IMR-90 (cell line): ENCODE results near the gene P2RY14. TPM values are rescaled to one million over a fixed set of nuclear protein-coding genes. Genes with fewer than 3 reads are reported as not detected.
"Not testable (repeated sequence)": the region's sequence is repeated elsewhere in the genome, so short reads cannot be mapped to it uniquely, and the experiment has no call there.

ENCODE experiments used
- ATAC-seq: fragments of 200-7000 bp; cut with Tn5 transposase; 2 replicates; pipeline ENCODE4 v1.9.1; 2020; ENCODE audit warnings: low read depth, mild to moderate bottlenecking, moderate library complexity
- BruUV-seq: library from RNA; stranded (reverse); fragments of 400-500 nt; replicated peaks from 2 replicates; lab custom pipeline; 2021; lab: Mats Ljungman, UMichigan
- CTCF ChIA-PET: fragments of 300-600 bp; formaldehyde crosslinking; extraction: SDS; loops from one replicate; lab custom pipeline; 2021; ENCODE audit warnings: antibody characterized with exemption; lab: Yijun Ruan, JAX
- POLR2A ChIA-PET: fragments of 300-600 bp; sonication (Branson Sonifier 250); formaldehyde crosslinking; loops from one replicate; lab custom pipeline; 2022; ENCODE audit warnings: antibody characterized with exemption; ENCODE audit not compliant: unreplicated experiment; lab: Charles Lee
- DNase-seq: peaks from one replicate; pipeline ENCODE4 v3.0.0; 2013
- H2AFZ ChIP-seq: replicated peaks from 2 replicates; pipeline ENCODE3; 2013; ENCODE audit warnings: low read length, mild to moderate bottlenecking; ENCODE audit not compliant: poor library complexity
- H2AK5ac ChIP-seq: 2 replicates; pipeline ENCODE4 v1.6.1; 2013; ENCODE audit warnings: low read depth, low read length, inconsistent platforms
- H2AK9ac ChIP-seq: replicated peaks from 2 replicates; pipeline ENCODE3; 2013; ENCODE audit warnings: mild to moderate bottlenecking, low read depth, low read length, moderate library complexity; ENCODE audit not compliant: poor library complexity
- H2BK120ac ChIP-seq: 2 replicates; pipeline ENCODE4 v1.6.1; 2013; ENCODE audit warnings: low read depth, low read length, inconsistent platforms
- H2BK15ac ChIP-seq: 3 replicates; pipeline ENCODE4 v1.6.1; 2013; ENCODE audit warnings: low read depth, low read length, inconsistent platforms
- H2BK20ac ChIP-seq: 2 replicates; pipeline ENCODE4 v1.6.1; 2013; ENCODE audit warnings: low read depth, mild to moderate bottlenecking, inconsistent platforms, low read length, moderate library complexity
- H2BK5ac ChIP-seq: 2 replicates; pipeline ENCODE4 v1.6.1; 2013; ENCODE audit warnings: mild to moderate bottlenecking, low read depth, low read length, inconsistent platforms; ENCODE audit not compliant: poor library complexity, severe bottlenecking
- H3K14ac ChIP-seq: replicated peaks from 2 replicates; pipeline ENCODE4 v1.6.1; 2013; ENCODE audit warnings: low read depth, low read length, inconsistent platforms
- H3K18ac ChIP-seq: 2 replicates; pipeline ENCODE4 v1.6.1; 2013; ENCODE audit warnings: low read depth, low read length, control low read depth
- H3K23ac ChIP-seq: 2 replicates; pipeline ENCODE4 v1.6.1; 2013; ENCODE audit warnings: low read depth, low read length, inconsistent platforms
- H3K27ac ChIP-seq: 2 replicates; pipeline ENCODE4 v1.5.1; 2013; ENCODE audit warnings: mild to moderate bottlenecking, control low read depth, low read length; ENCODE audit not compliant: insufficient read depth
- H3K27me3 ChIP-seq: 2 replicates; pipeline ENCODE4 v1.6.1; 2013; ENCODE audit warnings: low read length; ENCODE audit not compliant: control insufficient read depth, insufficient read depth
- H3K36me3 ChIP-seq: 2 replicates; pipeline ENCODE4 v1.6.1; 2013; ENCODE audit warnings: low read length, mixed read lengths; ENCODE audit not compliant: control insufficient read depth, insufficient read depth
- H3K4ac ChIP-seq: 2 replicates; pipeline ENCODE4 v1.6.1; 2013; ENCODE audit warnings: low read depth, low read length, inconsistent platforms
- H3K4me1 ChIP-seq: 2 replicates; pipeline ENCODE4 v1.6.1; 2013; ENCODE audit warnings: low read length, mixed read lengths; ENCODE audit not compliant: control insufficient read depth, insufficient read depth
- H3K4me2 ChIP-seq: 2 replicates; pipeline ENCODE4 v1.6.1; 2013; ENCODE audit warnings: low read depth, mild to moderate bottlenecking, control low read depth, low read length, moderate library complexity
- H3K4me3 ChIP-seq: 2 replicates; pipeline ENCODE4 v1.5.1; 2013; ENCODE audit warnings: low read depth, mild to moderate bottlenecking, control low read depth, low read length, moderate library complexity; ENCODE audit not compliant: insufficient read depth
- H3K56ac ChIP-seq: 2 replicates; pipeline ENCODE4 v1.6.1; 2013; ENCODE audit warnings: low read length, inconsistent platforms; ENCODE audit not compliant: insufficient read depth; ENCODE audit errors: extremely low read depth
- H3K79me1 ChIP-seq, 2 experiments: 2 replicates each; pipeline ENCODE4 v1.6.1; 2013; ENCODE audit warnings: low read length in 2 of 2, inconsistent platforms in 1 of 2, low read depth in 1 of 2
- H3K9ac ChIP-seq: 2 replicates; pipeline ENCODE4 v1.6.1; 2013; ENCODE audit warnings: low read depth, low read length, control low read depth
- H3K9me1 ChIP-seq: 2 replicates; pipeline ENCODE4 v1.6.1; 2013; ENCODE audit warnings: low read length, inconsistent platforms; ENCODE audit not compliant: insufficient read depth
- H3K9me3 ChIP-seq: 2 replicates; pipeline ENCODE4 v1.6.1; 2013; ENCODE audit warnings: low read length; ENCODE audit not compliant: control insufficient read depth, insufficient read depth
- H4K20me1 ChIP-seq: 2 replicates; pipeline ENCODE4 v1.6.1; 2013; ENCODE audit warnings: low read length, inconsistent platforms; ENCODE audit not compliant: insufficient read depth
- H4K5ac ChIP-seq: 2 replicates; pipeline ENCODE4 v1.6.1; 2013; ENCODE audit warnings: mild to moderate bottlenecking, low read depth, low read length, control low read depth
- H4K8ac ChIP-seq, 2 experiments: 2 replicates each; pipeline ENCODE4 v1.6.1; 2013; ENCODE audit warnings: low read depth in 2 of 2, low read length in 2 of 2, control low read depth in 1 of 2, inconsistent platforms in 1 of 2
- H4K91ac ChIP-seq: 2 replicates; pipeline ENCODE4 v1.6.1; 2013; ENCODE audit warnings: low read depth, low read length, inconsistent platforms; ENCODE audit not compliant: insufficient read depth
- WGBS, 2 experiments: methylation state at CpG; one replicate each; pipeline versions ENCODE4 v1.1.5 to v1.1.7; 2013; ENCODE audit warnings: missing lambda C conversion rate in 2 of 2; ENCODE audit not compliant: insufficient read length in 1 of 2; ENCODE audit errors: extremely low coverage in 2 of 2; 5-methylcytosine and 5-hydroxymethylcytosine counted together
- dilution Hi-C: fragments of 300-500 bp; cut with HindIII; formaldehyde crosslinking; loops from one replicate; pipeline ENCODE4 v1.14.3; 2018; ENCODE audit warnings: low sequenced_read_pairs; ENCODE audit not compliant: unreplicated experiment
- in situ Hi-C: fragments of 300-500 bp; cut with MboI; formaldehyde crosslinking; loops from 3 replicates; pipeline ENCODE4 v1.14.3; 2019; ENCODE audit warnings: low sequenced_read_pairs, inconsistent platforms, mixed read lengths
- intact Hi-C: fragments of 100-400 bp; cut with micrococcal nuclease; formaldehyde crosslinking; loops from 2 replicates; pipeline ENCODE4 v1.10.0; 2022
- polyA plus RNA-seq, 3 experiments: library from polyadenylated mRNA; depleted of rRNA; stranded (reverse); fragments of >200 nt; gene quantifications; 2 replicates each; pipeline ENCODE4 v1.2.3, GENCODE V29; 2012; ENCODE audit warnings: low replicate concordance in 1 of 3
- total RNA-seq: library from RNA; depleted of rRNA; stranded (reverse); fragments of >200 nt; gene quantifications from 2 replicates; pipeline ENCODE4 v1.2.3, GENCODE V29; 2012

The P2RY14 gene
- total and polyA plus RNA-seq, 2 of the 4 experiments (the other 2 are of a cell fraction): not detected

GRCh38 chr3:151242006-151242405 lies 36.3 kb downstream of the P2RY14 start:
- CTCF ChIA-PET, POLR2A ChIA-PET, H3K27ac ChIP-seq, H4K8ac ChIP-seq, H3K27me3 ChIP-seq, H3K4ac ChIP-seq, H2BK5ac ChIP-seq, ATAC-seq, H2AK5ac ChIP-seq, H4K20me1 ChIP-seq, dilution Hi-C loops, H3K14ac ChIP-seq, H2AFZ ChIP-seq, H3K9ac ChIP-seq, H3K36me3 ChIP-seq, H2BK20ac ChIP-seq, DNase-seq, H4K5ac ChIP-seq, H3K4me1 ChIP-seq, BruUV-seq, H3K56ac ChIP-seq, H2BK120ac ChIP-seq, H3K4me2 ChIP-seq, H3K9me3 ChIP-seq, H3K4me3 ChIP-seq, in situ Hi-C loops, H2AK9ac ChIP-seq, H3K9me1 ChIP-seq, H3K23ac ChIP-seq, H2BK15ac ChIP-seq, intact Hi-C loops, H3K79me1 ChIP-seq, H3K18ac ChIP-seq, H4K91ac ChIP-seq: not testable (repeated sequence)
- no CpG with 5 or more reads among the region's 18 CpGs for WGBS, 2 experiments
